Measurements from ENCODE around the gene BHLHA15.

DNA sequence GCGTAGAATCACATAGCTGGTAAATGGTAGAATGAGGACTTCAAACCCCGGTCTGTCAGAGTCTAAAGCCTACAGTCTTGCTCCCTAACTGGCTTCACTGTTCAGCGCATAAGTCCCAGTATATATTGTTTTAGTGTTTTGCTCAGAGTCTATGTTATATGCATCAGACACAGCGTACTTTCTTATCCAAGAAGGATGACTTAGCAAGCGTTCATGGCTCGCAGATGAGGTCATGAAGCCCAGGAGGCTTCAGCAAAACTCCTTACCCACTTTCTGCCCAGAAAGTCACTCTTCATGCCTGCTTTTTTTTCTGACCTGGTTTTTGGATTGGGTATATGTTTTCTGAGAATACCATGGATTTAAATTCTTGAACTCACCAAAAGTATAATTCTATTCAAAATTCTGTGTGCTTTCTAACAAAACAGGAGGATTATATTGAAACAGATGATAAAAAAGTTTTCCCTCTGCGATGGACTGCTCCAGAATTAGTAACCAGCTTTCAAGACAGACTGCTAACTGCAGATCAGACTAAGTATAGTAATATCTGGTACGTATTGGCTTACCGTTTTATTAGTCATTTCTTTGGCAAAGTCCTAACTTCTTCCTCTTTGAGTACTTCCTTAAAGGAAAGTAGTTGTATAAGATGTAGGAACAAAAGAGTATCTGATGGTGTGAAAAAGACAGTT is 24.6 kb upstream of the BHLHA15 start:
- TF ChIP-seq, protein P1, sequence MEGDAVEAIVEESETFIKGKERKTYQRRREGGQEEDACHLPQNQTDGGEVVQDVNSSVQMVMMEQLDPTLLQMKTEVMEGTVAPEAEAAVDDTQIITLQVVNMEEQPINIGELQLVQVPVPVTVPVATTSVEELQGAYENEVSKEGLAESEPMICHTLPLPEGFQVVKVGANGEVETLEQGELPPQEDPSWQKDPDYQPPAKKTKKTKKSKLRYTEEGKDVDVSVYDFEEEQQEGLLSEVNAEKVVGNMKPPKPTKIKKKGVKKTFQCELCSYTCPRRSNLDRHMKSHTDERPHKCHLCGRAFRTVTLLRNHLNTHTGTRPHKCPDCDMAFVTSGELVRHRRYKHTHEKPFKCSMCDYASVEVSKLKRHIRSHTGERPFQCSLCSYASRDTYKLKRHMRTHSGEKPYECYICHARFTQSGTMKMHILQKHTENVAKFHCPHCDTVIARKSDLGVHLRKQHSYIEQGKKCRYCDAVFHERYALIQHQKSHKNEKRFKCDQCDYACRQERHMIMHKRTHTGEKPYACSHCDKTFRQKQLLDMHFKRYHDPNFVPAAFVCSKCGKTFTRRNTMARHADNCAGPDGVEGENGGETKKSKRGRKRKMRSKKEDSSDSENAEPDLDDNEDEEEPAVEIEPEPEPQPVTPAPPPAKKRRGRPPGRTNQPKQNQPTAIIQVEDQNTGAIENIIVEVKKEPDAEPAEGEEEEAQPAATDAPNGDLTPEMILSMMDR (IDR thresholded peaks at IDR 0.05) = no peak
- no peak for TF ChIP-seq POLR2A (IDR thresholded peaks at IDR 0.05)
